Keratinocyte (primary cell): ENCODE results near the gene RBMS3. TPM values are rescaled to one million over a fixed set of nuclear protein-coding genes. Genes with fewer than 3 reads are reported as not detected.

Experiments used
- DNase-seq: peaks from one replicate; pipeline ENCODE4 v3.0.0-alpha.2; 2011; ENCODE audit warnings: low read depth, missing footprints, low spot score
- FAIRE-seq: peaks from 2 replicates; lab custom pipeline; 2011; peaks lifted over from hg19 to GRCh38; lab: Jason Lieb, UNC
- H2AFZ ChIP-seq: 2 replicates; pipeline ENCODE4 v1.6.0; 2012; ENCODE audit warnings: low read length, control low read depth, inconsistent platforms; ENCODE audit not compliant: control insufficient read depth
- H3K27ac ChIP-seq: 2 replicates; pipeline ENCODE4 v1.5.1; 2011; ENCODE audit warnings: low read length; ENCODE audit not compliant: control insufficient read depth, insufficient read depth
- H3K27me3 ChIP-seq: 3 replicates; pipeline ENCODE4 v1.6.0; 2011; ENCODE audit warnings: low read length; ENCODE audit not compliant: control insufficient read depth, insufficient read depth; ENCODE audit errors: extremely low read depth
- H3K36me3 ChIP-seq, 2 experiments: 2 replicates in 1 of 2; 3 replicates in 1 of 2; pipeline ENCODE4 v1.5.1; 2011; ENCODE audit warnings: low read length in 2 of 2, mild to moderate bottlenecking in 1 of 2; ENCODE audit not compliant: control insufficient read depth in 2 of 2, insufficient read depth in 2 of 2; ENCODE audit errors: extremely low read depth in 1 of 2
- H3K4me1 ChIP-seq: 3 replicates; pipeline ENCODE4 v1.5.1; 2011; ENCODE audit warnings: low read length; ENCODE audit not compliant: control insufficient read depth, insufficient read depth; ENCODE audit errors: extremely low read depth
- H3K4me2 ChIP-seq: 3 replicates; pipeline ENCODE4 v1.6.0; 2011; ENCODE audit warnings: low read depth, low read length; ENCODE audit not compliant: control insufficient read depth, insufficient read depth; ENCODE audit errors: extremely low read depth
- H3K4me3 ChIP-seq, 3 experiments: fragments of 200-600 bp in 1 of 3; sonication (generic) in 1 of 3; 2 replicates in 2 of 3; 3 replicates in 1 of 3; pipeline ENCODE4 v1.5.1; 2011 to 2016; ENCODE audit warnings: low read length in 3 of 3, mild to moderate bottlenecking in 3 of 3, control low read depth in 2 of 3, inconsistent platforms in 1 of 3, low read depth in 1 of 3, mixed read lengths in 1 of 3, mixed run types in 1 of 3, moderate library complexity in 1 of 3; ENCODE audit not compliant: control insufficient read depth in 2 of 3, insufficient read depth in 2 of 3; ENCODE audit errors: extremely low read depth in 1 of 3
- H3K79me2 ChIP-seq: 2 replicates; pipeline ENCODE4 v1.6.0; 2012; ENCODE audit warnings: low read length; ENCODE audit not compliant: control insufficient read depth, insufficient read depth
- H3K9ac ChIP-seq: 3 replicates; pipeline ENCODE4 v1.6.0; 2011; ENCODE audit warnings: low read length; ENCODE audit not compliant: control insufficient read depth, insufficient read depth; ENCODE audit errors: extremely low read depth
- H3K9me1 ChIP-seq: 3 replicates; pipeline ENCODE4 v1.6.0; 2011; ENCODE audit warnings: low read length; ENCODE audit not compliant: control insufficient read depth, insufficient read depth; ENCODE audit errors: extremely low read depth
- H3K9me3 ChIP-seq: 2 replicates; pipeline ENCODE4 v1.5.1; 2012; ENCODE audit warnings: low read depth, low read length; ENCODE audit not compliant: control insufficient read depth
- H4K20me1 ChIP-seq: 3 replicates; pipeline ENCODE4 v1.6.0; 2011; ENCODE audit warnings: low read length; ENCODE audit not compliant: control insufficient read depth, insufficient read depth; ENCODE audit errors: extremely low read depth
- CTCF ChIP-seq, 3 experiments: IDR thresholded peaks in 1 of 3; conservative IDR thresholded peaks in 1 of 3; optimal IDR thresholded peaks in 1 of 3; 2 replicates in 2 of 3; 3 replicates in 1 of 3; pipeline versions ENCODE3 to v1.5.1; 2011; ENCODE audit warnings: low read length in 3 of 3, mild to moderate bottlenecking in 3 of 3, moderate library complexity in 2 of 3, control low read depth in 1 of 3, inconsistent platforms in 1 of 3; ENCODE audit not compliant: insufficient read depth in 2 of 3; ENCODE audit errors: extremely low read depth in 1 of 3
- EZH2 ChIP-seq: IDR thresholded peaks from one replicate; pipeline ENCODE4 v1.6.1; 2012; ENCODE audit warnings: inconsistent platforms, mild to moderate bottlenecking, low read length, moderate library complexity
- dilution Hi-C: fragments of 300-500 bp; cut with MboI; formaldehyde crosslinking; loops from one replicate; pipeline ENCODE4 v1.7.0; 2020; ENCODE audit warnings: low sequenced_read_pairs; ENCODE audit not compliant: extremely low pct_ligation_motif_present
- polyA plus RNA-seq, 5 experiments: library from polyadenylated mRNA; depleted of rRNA in 3 of 5; stranded (reverse) in 3 of 5; stranded (forward) in 1 of 5; unstranded in 1 of 5; fragments of >200 nt; gene quantifications; 1 replicate in 1 of 5; 2 replicates in 3 of 5; 3 replicates in 1 of 5; pipeline versions ENCODE4 v1.2.1 to v1.2.3, GENCODE V29; 2011 to 2012; ENCODE audit warnings: missing spikeins in 2 of 5, low read depth in 1 of 5, low replicate concordance in 1 of 5

Gene RBMS3
- polyA plus RNA-seq, 1 donor (not counting 4 experiments of a cell fraction or from before 2014, with no cell fraction given): 2.3 TPM

GRCh38 chr3:29701326-29701983 is 420.6 kb downstream of the RBMS3 start:
- Histone ChIP-seq H3K9me3 (no peaks in the 10 kb centered on the region), H3K4me1 (peaks cover 5% of the 10 kb centered on the region), H3K27me3 (no peaks in the 10 kb centered on the region), H3K4me3 (no peak overlapping the region), H3K27ac (no peak overlapping the region), H2AFZ (no peak overlapping the region), H3K79me2 (no peaks in the 10 kb centered on the region), H3K9ac (no peak overlapping the region), H3K9me1 (no peaks in the 10 kb centered on the region), H3K36me3 (no peaks in the 10 kb centered on the region), H4K20me1 (no peaks in the 10 kb centered on the region), H3K4me2 (no peak overlapping the region)
- dilution Hi-C loops: no loop called here
- DNase-seq (no peak), FAIRE-seq (no peak)
- no peak for TF ChIP-seq CTCF (optimal IDR thresholded peaks at IDR 0.05 in 1 of 3, IDR thresholded peaks at IDR 0.05 in 1 of 3, conservative IDR thresholded peaks at IDR 0.05 in 1 of 3; ENCODE audit: extremely low read depth in 1 of 3, insufficient read depth in 2 of 3, low read length in 3 of 3)
- no peak for TF ChIP-seq EZH2

DNA sequence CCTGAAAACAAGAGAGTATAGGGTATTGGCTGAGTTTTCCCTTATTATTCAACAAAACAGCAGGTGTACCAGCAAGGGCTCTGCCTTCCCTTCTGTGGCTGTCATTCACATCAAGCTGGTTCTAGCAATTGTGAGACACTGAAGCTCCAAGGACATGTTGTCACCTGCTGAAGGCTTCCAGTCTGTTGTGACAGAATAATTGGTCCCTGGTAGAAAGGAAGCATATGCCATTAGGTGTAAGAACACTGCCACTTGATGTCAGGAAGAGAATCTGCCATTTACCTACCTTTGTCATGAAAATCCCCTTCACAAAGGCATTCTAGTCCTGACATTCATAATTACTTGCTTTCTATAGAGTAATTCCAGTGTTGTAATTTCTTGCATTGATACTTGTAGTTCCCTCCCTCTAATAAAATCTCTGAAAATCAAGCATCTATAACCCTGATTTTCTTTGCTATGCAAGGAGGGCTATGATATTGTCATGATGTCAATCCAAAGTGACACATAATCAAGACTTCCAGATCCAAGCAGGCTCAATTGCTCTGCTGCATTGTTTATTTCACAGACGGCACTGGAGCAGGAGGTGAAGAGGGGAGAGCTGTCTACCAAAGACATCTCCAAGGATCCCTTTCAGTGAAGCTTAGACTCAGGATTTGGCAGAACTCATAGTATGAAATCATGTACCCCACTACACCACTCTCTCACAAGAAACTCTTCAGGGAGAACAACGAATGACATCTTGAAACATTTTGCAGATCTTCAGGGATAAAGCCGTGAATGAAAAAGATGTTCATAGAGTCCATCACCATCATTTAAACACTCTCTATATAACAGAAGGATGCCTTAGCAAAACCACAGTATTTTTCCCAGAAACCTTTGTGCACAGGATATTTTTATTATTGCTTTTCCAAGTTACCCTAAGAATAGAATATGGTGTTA is 425.3 kb downstream of the RBMS3 start:
- FAIRE-seq (no peak), DNase-seq (no peak)
- H3K9me3 ChIP-seq: no peaks in the 10 kb centered on the region
- TF ChIP-seq CTCF (optimal IDR thresholded peaks at IDR 0.05 in 1 of 3, IDR thresholded peaks at IDR 0.05 in 1 of 3, conservative IDR thresholded peaks at IDR 0.05 in 1 of 3; ENCODE audit: extremely low read depth in 1 of 3, insufficient read depth in 2 of 3, low read length in 3 of 3) (no peak), EZH2 (no peak)
- H3K79me2 ChIP-seq: no peaks in the 10 kb centered on the region
- H3K27ac ChIP-seq: no peak overlapping the region
- H3K27me3 ChIP-seq: no peaks in the 10 kb centered on the region
- no peaks in the 10 kb centered on the region for H3K4me1 ChIP-seq
- dilution Hi-C loops: no loop called here
- H2AFZ ChIP-seq: no peak overlapping the region
- no peaks in the 10 kb centered on the region for H3K36me3 ChIP-seq
- no peak overlapping the region for H3K9ac ChIP-seq
- H4K20me1 ChIP-seq: no peaks in the 10 kb centered on the region
- H3K9me1 ChIP-seq: no peaks in the 10 kb centered on the region
- H3K4me2 ChIP-seq: no peak overlapping the region
- H3K4me3 ChIP-seq: no peak overlapping the region
